HTR-8/SVneo (cell line): ENCODE measurements around the gene RASGRF1.
"Not testable (repeated sequence)": the region's sequence is repeated elsewhere in the genome, so short reads cannot be mapped to it uniquely, and the experiment has no call there.

Experiments used
- DNase-seq: peaks from one replicate; pipeline ENCODE4 v3.0.0; 2011; ENCODE audit warnings: low spot score, mixed read lengths; ENCODE audit not compliant: insufficient read length
- FAIRE-seq: peaks from 2 replicates; lab custom pipeline; 2011; peaks lifted over from hg19 to GRCh38; lab: Jason Lieb, UNC

RASGRF1 gene

GRCh38 chr15:78938658-78939488, 151.7 kb downstream of the RASGRF1 start:
- FAIRE-seq = no peak
- no peak for DNase-seq

- no peak for DNase-seq
- FAIRE-seq = no peak
These were observed 153.3 kb downstream of the RASGRF1 start for GRCh38 chr15:78937132-78937739.

DNA sequence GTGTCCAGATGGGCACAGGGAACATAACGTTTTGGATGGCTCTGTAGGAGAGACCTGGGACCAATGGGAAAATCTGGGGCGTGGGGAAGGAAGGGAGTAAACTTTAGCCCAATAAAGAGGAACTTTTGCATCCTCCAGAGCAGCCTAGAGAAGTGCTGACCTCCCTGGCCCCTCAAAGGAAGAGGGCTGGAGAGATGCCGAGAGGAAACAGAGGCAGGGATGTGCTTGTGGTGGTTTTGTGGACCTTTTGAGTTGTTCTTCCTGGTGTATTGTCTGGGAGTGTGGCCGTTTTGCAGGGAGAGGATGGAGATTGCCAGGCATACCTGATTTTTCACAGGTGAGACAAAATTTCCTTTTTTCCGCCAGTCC, 155.9 kb downstream of the RASGRF1 start:
- DNase-seq (no peak), FAIRE-seq (no peak)

DNA sequence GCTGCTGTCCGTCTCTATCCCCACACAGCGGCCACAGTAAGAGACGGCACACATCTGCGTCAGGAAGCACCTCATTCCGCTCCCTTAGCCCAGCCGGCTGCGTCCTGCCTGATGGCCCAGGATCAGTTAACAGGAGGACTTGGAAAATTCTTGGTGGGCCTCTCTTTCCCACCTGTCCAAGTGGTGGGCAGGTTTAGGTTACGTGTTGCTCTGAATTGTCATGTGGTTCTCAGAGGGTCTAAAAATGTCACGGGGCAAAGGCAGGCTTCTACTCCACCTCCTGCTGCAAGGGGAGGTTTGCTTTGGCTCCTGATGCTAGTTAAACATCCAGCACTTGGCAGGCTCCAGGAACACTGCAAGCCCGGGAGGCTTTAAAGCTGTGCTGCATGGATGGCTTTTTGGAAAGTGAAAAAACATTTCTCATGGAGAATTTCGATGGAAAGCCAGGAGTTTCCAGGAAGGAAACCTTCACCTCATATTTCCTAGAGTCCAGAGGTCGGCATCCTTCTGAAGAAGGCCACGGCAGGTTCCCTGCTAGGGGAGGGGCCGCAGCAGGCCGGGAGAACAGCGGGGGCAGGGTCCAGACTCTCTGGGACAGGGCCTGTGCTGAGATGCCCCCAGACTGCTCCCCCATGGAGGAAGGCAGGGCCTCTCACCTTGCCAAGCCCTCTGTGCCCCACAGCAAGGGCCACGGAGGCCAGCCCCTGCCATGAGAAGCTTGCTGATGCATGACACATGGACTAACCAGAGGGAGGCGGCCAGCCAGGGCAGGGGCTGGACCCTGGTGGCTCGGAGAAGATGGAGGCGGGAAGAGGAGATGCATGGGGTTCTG, 156.5 kb downstream of the RASGRF1 start:
- DNase-seq (no peak), FAIRE-seq (no peak)

DNA sequence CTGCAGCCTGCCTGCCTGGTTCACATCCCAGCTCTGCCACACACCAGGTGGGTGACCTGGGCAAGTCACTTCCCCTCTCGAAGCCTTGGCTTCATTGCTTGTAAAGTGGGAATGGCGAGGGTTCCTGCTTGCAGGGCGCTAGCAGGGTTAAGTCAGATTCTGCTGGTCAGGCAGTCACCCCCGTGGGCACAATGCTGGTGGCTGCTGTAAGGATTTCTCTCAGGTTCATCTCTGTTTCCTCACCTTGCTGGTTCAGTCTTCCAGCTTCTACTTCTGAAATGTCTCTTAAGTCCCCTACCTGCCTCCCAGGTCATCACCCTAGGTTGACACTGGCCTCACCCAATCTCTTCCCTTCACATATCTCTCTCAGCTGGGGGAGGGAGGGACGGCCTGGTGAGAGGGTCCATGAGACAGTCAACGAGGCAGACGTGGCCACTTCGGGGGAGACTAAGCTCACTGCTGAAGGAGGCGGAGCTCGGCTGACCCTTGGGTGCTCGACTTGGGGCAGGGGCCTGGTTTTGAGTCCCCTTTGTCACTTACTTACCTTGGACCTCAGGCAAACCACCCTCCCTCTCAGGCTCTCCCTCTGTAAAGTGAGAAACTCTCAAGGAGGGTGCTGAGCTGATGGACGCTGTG, 157.3 kb downstream of the RASGRF1 start:
- DNase-seq (no peak), FAIRE-seq (no peak)

DNA sequence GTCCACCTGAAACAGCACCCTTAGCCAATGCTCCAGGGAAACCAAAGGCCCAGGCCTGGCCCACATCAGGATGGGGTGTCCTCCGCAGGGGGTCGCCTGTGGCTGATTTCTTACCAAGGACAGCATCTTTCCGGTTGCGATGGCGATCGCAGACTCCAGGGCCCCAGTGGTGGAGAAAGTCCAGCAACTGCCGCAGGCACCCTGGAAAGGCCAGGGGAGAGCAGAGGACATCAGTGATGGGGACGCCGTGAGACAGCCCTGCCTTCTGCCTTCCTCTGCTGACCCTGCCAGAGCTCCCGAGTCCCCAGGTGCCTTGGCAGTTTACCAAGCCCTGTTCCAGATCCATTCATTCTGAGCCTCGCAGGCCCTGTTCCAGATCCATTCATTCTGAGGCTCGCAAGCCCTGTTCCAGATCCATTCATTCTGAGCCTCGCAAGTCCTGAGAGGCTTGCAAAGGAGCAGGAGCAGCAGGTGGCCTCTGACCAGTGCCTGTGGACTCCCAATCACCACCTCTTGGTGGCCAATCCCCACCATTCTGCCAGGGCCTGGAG, 158.2 kb downstream of the RASGRF1 start:
- DNase-seq = no peak
- FAIRE-seq = no peak

DNA sequence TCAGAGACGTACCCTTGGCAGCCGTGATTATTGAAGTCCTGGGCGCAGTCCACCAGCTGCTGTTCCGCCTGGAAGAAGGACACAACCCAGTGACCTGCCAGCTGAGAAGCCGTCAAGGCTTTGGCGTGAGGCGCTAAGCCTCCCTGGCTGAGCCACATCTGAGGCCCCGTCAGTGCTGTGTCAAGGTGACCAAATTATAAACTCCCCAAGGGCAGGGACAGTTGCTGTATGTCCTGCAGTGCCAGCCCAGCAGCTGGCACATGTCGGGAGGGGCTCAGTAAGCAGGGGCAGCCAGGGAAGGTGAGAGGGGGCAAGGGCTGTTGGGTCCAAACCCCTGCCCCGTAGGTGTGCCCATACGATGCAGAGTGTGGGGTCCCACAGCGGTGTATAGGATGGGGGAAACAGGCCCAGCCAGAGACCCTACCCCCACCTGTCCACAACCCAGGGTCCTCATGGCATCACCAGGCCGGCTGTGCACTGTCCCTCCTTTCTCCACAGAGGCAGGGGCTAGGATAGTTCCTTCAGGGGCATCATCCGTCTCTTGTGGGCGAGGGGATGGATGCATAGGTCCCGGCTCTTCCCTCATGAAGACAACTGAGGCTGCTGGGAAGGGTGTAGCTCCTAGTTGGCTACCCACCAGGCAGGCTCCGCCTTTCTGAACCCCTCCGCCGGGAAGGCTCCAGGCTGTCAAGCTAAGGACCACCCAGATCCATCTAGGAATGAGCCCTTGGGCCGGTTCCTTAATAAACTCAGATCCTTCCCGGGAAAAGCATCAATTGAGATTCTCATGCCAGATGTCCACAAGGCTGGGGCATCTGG, 158.9 kb downstream of the RASGRF1 start:
- DNase-seq (no peak), FAIRE-seq (no peak)

- peak; percentile 87 for FAIRE-seq
- DNase-seq = peak; percentile 89
These were observed 159.8 kb downstream of the RASGRF1 start for GRCh38 chr15:78930577-78931388.

DNA sequence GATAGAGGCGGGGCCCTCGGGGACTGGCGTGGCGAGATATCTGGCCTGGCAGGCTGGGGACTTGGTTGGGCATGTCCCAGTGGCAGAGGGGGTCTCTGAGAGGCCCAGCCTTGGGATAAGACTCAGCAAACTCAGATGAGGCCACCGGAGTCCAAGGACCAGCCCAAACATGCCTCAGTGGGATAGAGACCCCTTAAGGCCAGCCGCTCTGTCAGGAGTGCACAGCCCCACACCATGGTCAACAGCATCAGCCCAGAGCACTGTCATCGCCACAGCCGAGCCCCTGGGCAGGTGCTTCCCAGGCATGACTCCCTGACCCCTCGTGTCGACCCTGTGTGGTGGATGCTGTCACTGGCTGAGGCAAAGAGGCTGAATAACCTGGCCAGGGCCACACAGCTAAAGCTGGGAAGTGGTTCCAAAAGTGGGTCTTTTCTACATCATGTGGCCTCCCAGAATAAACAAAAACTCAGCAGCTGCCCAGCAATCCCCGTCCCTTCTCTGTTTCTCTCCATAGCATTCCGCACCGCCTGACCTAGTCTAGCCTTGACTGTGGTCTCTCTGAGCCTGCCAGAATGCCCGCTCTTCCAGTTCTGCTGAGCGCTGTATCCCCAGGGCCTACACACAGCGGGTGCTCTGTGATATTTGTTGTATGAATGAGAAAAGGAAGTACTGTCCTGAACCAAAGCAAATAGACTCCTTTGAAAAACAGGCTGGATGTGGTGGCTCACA, 160.9 kb downstream of the RASGRF1 start:
- no peak for FAIRE-seq
- no peak for DNase-seq

DNA sequence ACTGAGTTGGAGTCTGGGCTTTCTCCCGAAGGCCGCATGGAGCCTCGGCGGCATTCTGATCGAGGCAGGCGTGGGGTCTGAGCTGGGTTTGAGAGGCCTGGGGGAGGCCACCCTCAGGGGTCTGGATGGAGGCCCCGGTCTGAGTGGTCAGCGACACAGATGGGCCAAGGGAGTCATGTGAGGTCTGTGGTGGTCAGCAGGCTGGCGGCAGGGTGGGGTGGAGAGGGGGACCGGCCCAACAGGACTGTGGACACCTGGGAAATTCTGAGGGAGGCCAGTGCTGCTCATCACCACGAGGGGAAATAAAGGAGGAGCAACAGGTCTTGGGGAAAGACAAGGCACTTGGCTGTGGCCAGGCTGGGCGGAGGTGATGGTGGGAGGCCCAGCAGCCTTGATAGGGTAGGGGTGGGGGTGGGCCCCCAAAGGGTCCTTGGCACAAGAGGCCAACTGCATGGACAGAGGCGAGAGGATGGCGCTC, 161.9 kb downstream of the RASGRF1 start:
- DNase-seq (no peak), FAIRE-seq (no peak)

- not testable (repeated sequence) for FAIRE-seq, DNase-seq
These were observed 162.4 kb downstream of the RASGRF1 start for GRCh38 chr15:78928176-78928575.

GRCh38 chr15:78927077-78927790, 163.3 kb downstream of the RASGRF1 start:
- FAIRE-seq (no peak), DNase-seq (no peak)

DNA sequence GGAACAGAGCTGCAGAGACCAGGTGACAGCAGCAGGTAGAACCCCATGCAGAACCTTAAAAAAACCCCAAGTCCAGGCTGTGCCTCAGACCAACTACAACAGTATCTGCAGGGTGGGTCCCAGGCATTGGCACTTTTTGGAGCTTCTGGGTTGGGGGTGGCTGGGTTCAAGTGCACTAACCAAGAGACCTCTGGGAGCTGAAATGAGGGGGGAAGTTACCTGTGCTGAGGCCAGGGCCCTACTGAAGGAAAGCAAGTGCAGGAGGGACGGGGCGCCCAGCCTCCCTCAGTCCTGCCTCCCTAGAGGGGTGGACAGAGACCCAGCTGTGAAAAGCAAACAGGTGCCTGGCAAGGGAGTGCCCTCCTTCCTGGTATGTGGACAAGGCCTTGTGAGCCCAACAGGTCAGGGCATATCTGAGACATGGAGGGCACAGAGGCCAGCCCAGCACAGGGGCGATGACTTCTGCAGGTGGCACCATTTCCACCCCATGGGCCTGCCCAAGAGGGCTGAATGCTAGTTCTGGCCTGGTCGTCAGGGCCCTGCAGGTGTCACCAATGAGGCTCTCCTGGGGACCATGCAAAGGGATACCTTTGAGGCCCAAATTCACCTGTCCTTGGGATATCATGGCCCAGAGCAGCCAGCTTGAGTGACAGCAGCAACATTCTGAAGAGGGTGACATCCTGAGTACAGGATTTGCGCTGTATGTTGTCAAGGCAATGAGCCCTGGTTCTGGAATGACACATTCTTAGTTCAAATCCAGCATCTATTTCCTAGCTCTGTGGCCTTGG, 164.4 kb downstream of the RASGRF1 start:
- DNase-seq (no peak), FAIRE-seq (no peak)

DNA sequence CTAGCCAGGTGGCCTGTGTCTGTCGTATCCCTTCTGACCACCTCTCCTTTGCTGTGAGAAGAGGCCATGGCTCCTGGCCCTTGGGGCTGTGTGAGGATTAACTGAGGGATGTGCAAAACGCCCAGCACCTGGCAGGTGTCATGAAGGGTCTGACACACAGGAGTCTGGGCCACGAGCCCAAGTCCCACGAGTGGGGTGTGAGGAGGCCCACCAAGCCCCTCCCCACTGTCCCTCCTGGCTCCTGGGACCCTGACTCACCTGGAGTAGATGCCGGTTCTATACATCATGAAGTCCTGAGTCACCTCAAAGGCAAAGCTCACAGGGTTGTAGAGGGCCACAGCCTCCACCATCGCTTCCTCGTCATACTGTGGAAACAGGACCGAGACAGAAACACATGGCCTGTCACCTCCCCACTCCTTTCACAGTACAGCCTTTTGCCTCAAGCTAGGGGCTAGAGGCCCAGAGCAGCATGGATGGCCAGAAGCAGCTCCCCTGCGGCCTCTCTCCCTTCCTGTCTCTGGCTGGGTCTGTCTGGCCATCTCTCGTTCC, 165.4 kb downstream of the RASGRF1 start:
- no peak for DNase-seq
- no peak for FAIRE-seq

- FAIRE-seq = no peak
These were observed 166.9 kb downstream of the RASGRF1 start for GRCh38 chr15:78923480-78924360.

More at GRCh38 chr15:78923480-78924360, 166.9 kb downstream of the RASGRF1 start:
- DNase-seq = no peak
